Liver (tissue), 9 donors: ENCODE data around the gene HOXA5. TPM values are rescaled to one million over a fixed set of nuclear protein-coding genes. Genes with fewer than 3 reads are reported as not detected.

Source experiments
- DNase-seq: peaks from one replicate; pipeline ENCODE4 v3.0.0-alpha.2; 2017; ENCODE audit warnings: low spot score
- H3K27ac ChIP-seq, 2 donors: one replicate each; pipeline ENCODE4 v1.7.0; 2013; ENCODE audit warnings: inconsistent platforms in 2 of 2, low read length in 2 of 2, control low read depth in 1 of 2, low read depth in 1 of 2, mild to moderate bottlenecking in 1 of 2
- H3K27me3 ChIP-seq, 4 donors: one replicate each; pipeline versions ENCODE4 v1.6.1 to v1.7.0; 2013; ENCODE audit warnings: low read length in 3 of 4, inconsistent platforms in 1 of 4, mild to moderate bottlenecking in 1 of 4, moderate library complexity in 1 of 4; ENCODE audit not compliant: control insufficient read depth in 4 of 4, insufficient read depth in 4 of 4
- H3K36me3 ChIP-seq, 4 donors: one replicate each; pipeline versions ENCODE4 v1.6.1 to v1.7.0; 2013; ENCODE audit warnings: low read length in 3 of 4, mild to moderate bottlenecking in 3 of 4, low read depth in 1 of 4, moderate library complexity in 1 of 4; ENCODE audit not compliant: control insufficient read depth in 4 of 4, insufficient read depth in 3 of 4
- H3K4me1 ChIP-seq, 4 donors: one replicate each; pipeline versions ENCODE4 v1.6.1 to v1.7.0; 2013; ENCODE audit warnings: low read length in 3 of 4, mild to moderate bottlenecking in 3 of 4, moderate library complexity in 1 of 4; ENCODE audit not compliant: control insufficient read depth in 4 of 4, insufficient read depth in 4 of 4
- H3K4me3 ChIP-seq, 3 donors: one replicate each; pipeline versions ENCODE4 v1.6.1 to v1.7.0; 2013; ENCODE audit warnings: low read length in 3 of 3, control low read depth in 1 of 3, low read depth in 1 of 3, mild to moderate bottlenecking in 1 of 3
- H3K9ac ChIP-seq, 2 donors: one replicate each; pipeline ENCODE4 v1.7.0; 2013; ENCODE audit warnings: low read length in 2 of 2, mild to moderate bottlenecking in 2 of 2, moderate library complexity in 2 of 2, control low read depth in 1 of 2, low read depth in 1 of 2
- H3K9me3 ChIP-seq, 4 donors: one replicate each; pipeline versions ENCODE4 v1.6.1 to v1.7.0; 2013; ENCODE audit warnings: low read length in 3 of 4; ENCODE audit not compliant: control insufficient read depth in 4 of 4
- ATF3 ChIP-seq: IDR thresholded peaks from 2 replicates; pipeline ENCODE4 v1.6.1; 2016; ENCODE audit warnings: antibody characterized with exemption
- EGR1 ChIP-seq, 2 donors: IDR thresholded peaks; 2 replicates each; pipeline ENCODE4 v1.6.1; 2016 to 2018; ENCODE audit warnings: antibody characterized with exemption in 2 of 2, low read depth in 2 of 2
- FOXA1 ChIP-seq: IDR thresholded peaks from 2 replicates; pipeline ENCODE4 v1.6.1; 2016; ENCODE audit warnings: antibody characterized with exemption
- GABPA ChIP-seq, 2 donors: IDR thresholded peaks in 1 of 2; conservative IDR thresholded peaks in 1 of 2; 2 replicates each; pipeline ENCODE4 v1.6.1; 2016; ENCODE audit warnings: antibody characterized with exemption in 2 of 2, mild to moderate bottlenecking in 1 of 2, moderate library complexity in 1 of 2
- HNF4G ChIP-seq: IDR thresholded peaks from 2 replicates; pipeline ENCODE4 v1.6.1; 2016; ENCODE audit warnings: antibody characterized with exemption
- JUND ChIP-seq, 2 donors: IDR thresholded peaks; 2 replicates each; pipeline ENCODE4 v1.6.1; 2016; ENCODE audit warnings: antibody characterized with exemption in 2 of 2
- MAX ChIP-seq: IDR thresholded peaks from 2 replicates; pipeline ENCODE4 v1.6.1; 2016; ENCODE audit warnings: antibody characterized with exemption
- NR2F2 ChIP-seq: IDR thresholded peaks from 2 replicates; pipeline ENCODE4 v1.6.1; 2016; ENCODE audit warnings: antibody characterized with exemption
- RAD21 ChIP-seq, 2 donors: IDR thresholded peaks; 2 replicates each; pipeline ENCODE4 v1.6.1; 2016; ENCODE audit warnings: antibody characterized with exemption in 2 of 2, mild to moderate bottlenecking in 2 of 2
- RXRA ChIP-seq, 2 donors: IDR thresholded peaks; 2 replicates each; pipeline ENCODE4 v1.6.1; 2017 to 2018; ENCODE audit warnings: antibody characterized with exemption in 2 of 2, mild to moderate bottlenecking in 1 of 2
- TAF1 ChIP-seq: conservative IDR thresholded peaks from 2 replicates; pipeline ENCODE4 v1.6.1; 2016; ENCODE audit warnings: antibody characterized with exemption, mild to moderate bottlenecking
- YY1 ChIP-seq: IDR thresholded peaks from 2 replicates; pipeline ENCODE4 v1.6.1; 2016; ENCODE audit warnings: antibody characterized with exemption, mild to moderate bottlenecking
- ZBTB33 ChIP-seq: IDR thresholded peaks from 2 replicates; pipeline ENCODE4 v1.6.1; 2016; ENCODE audit warnings: antibody characterized with exemption
- WGBS: extraction: QIAGEN DNeasy Blood & Tissue Kit; methylation state at CpG from one replicate; pipeline ENCODE4 v1.1.7; 2013; 5-methylcytosine and 5-hydroxymethylcytosine counted together
- polyA plus RNA-seq, 2 donors: library from polyadenylated mRNA; stranded (reverse) in 1 of 2; unstranded in 1 of 2; fragments of 200-250 nt in 1 of 2; fragments of >200 nt in 1 of 2; fragmentation: Nextera tagmentation in 1 of 2; extraction: Ambion mirVana in 1 of 2; gene quantifications; one replicate each; pipeline versions ENCODE4 v1.2.1 to v1.2.3, GENCODE V29; 2013 to 2015
- total RNA-seq, 2 donors: library from RNA; depleted of rRNA; stranded (reverse); fragments of >200 nt; gene quantifications; one replicate each; pipeline ENCODE4 v1.2.3, GENCODE V29; 2014
- TF ChIP-seq, protein P1 (sequence below): IDR thresholded peaks from 2 replicates; pipeline ENCODE4 v1.6.1; 2016; ENCODE audit warnings: antibody characterized with exemption, mild to moderate bottlenecking
- TF ChIP-seq, protein P2 (sequence below): fragments of 150-350 bp; IDR thresholded peaks from 2 replicates; pipeline ENCODE4 v1.5.1; 2017; ENCODE audit warnings: improper control_type of control experiment, low read depth, low read length; ENCODE audit not compliant: missing input control
- donor health status: healthy.
- donor health status: healthy.
- donor health status: healthy.
- donor health status: healthy.
- donor health status: healthy.

The HOXA5 gene
- total and polyA plus RNA-seq, 4 donors: 0.40 to 2.1 (median 0.66) TPM

DNA sequence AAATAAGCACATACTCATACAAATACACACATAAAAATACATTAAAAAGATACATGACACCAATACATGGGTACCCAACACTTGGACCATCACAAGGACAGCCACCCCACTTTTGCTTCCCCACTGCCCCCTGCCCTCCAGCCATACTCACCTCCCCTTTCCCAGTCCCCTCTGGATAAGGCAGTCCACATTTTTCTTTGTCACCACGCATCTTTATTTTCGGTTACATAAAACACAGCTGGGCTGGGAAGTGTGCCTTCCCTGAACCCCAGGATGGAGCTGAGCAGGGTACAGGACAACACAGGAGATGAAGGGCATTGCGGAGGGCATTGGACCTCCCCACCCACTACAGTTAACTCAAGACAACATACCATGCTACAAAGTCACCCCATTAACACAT is 10.0 kb upstream of the HOXA5 start:
- H3K4me1 ChIP-seq: peaks cover 11 to 36% (median 20%) of the 10 kb centered on the region in 4 donors
- no peak for DNase-seq
- no peaks in the 10 kb centered on the region for H3K36me3 ChIP-seq
- H3K4me3 ChIP-seq: no peak overlapping the region
- no peak overlapping the region for H3K9ac ChIP-seq
- H3K9me3 ChIP-seq: peaks cover 0 to 5% (median 0%) of the 10 kb centered on the region in 4 donors
- WGBS: 23% methylated on average over 3 of the region's 3 CpGs
- no peak overlapping the region for H3K27ac ChIP-seq
- no peak for TF ChIP-seq RAD21 (IDR thresholded peaks at IDR 0.05)
- TF ChIP-seq, protein P1, sequence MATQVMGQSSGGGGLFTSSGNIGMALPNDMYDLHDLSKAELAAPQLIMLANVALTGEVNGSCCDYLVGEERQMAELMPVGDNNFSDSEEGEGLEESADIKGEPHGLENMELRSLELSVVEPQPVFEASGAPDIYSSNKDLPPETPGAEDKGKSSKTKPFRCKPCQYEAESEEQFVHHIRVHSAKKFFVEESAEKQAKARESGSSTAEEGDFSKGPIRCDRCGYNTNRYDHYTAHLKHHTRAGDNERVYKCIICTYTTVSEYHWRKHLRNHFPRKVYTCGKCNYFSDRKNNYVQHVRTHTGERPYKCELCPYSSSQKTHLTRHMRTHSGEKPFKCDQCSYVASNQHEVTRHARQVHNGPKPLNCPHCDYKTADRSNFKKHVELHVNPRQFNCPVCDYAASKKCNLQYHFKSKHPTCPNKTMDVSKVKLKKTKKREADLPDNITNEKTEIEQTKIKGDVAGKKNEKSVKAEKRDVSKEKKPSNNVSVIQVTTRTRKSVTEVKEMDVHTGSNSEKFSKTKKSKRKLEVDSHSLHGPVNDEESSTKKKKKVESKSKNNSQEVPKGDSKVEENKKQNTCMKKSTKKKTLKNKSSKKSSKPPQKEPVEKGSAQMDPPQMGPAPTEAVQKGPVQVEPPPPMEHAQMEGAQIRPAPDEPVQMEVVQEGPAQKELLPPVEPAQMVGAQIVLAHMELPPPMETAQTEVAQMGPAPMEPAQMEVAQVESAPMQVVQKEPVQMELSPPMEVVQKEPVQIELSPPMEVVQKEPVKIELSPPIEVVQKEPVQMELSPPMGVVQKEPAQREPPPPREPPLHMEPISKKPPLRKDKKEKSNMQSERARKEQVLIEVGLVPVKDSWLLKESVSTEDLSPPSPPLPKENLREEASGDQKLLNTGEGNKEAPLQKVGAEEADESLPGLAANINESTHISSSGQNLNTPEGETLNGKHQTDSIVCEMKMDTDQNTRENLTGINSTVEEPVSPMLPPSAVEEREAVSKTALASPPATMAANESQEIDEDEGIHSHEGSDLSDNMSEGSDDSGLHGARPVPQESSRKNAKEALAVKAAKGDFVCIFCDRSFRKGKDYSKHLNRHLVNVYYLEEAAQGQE: no peak
- H3K27me3 ChIP-seq: peaks cover 15 to 51% (median 38%) of the 10 kb centered on the region in 4 donors

- 13% methylated on average over 22 of the region's 22 CpGs for WGBS
- Histone ChIP-seq H3K27me3 (peaks cover 15 to 56% (median 40%) of the 10 kb centered on the region in 4 donors), H3K27ac (no peak overlapping the region), H3K4me1 (peaks cover 14 to 36% (median 22%) of the 10 kb centered on the region in 4 donors), H3K4me3 (no peak overlapping the region), H3K9me3 (peaks cover 0 to 5% (median 0%) of the 10 kb centered on the region in 4 donors), H3K9ac (no peak overlapping the region), H3K36me3 (no peaks in the 10 kb centered on the region)
- TF ChIP-seq EGR1 (IDR thresholded peaks at IDR 0.05; ENCODE audit: low read depth in 2 of 2): no peak
- no peak for TF ChIP-seq ATF3
- no peak for TF ChIP-seq GABPA (IDR thresholded peaks at IDR 0.05 in 1 of 2, conservative IDR thresholded peaks at IDR 0.05 in 1 of 2)
- TF ChIP-seq, protein P2, sequence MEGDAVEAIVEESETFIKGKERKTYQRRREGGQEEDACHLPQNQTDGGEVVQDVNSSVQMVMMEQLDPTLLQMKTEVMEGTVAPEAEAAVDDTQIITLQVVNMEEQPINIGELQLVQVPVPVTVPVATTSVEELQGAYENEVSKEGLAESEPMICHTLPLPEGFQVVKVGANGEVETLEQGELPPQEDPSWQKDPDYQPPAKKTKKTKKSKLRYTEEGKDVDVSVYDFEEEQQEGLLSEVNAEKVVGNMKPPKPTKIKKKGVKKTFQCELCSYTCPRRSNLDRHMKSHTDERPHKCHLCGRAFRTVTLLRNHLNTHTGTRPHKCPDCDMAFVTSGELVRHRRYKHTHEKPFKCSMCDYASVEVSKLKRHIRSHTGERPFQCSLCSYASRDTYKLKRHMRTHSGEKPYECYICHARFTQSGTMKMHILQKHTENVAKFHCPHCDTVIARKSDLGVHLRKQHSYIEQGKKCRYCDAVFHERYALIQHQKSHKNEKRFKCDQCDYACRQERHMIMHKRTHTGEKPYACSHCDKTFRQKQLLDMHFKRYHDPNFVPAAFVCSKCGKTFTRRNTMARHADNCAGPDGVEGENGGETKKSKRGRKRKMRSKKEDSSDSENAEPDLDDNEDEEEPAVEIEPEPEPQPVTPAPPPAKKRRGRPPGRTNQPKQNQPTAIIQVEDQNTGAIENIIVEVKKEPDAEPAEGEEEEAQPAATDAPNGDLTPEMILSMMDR: no peak
- no peak for TF ChIP-seq RXRA (IDR thresholded peaks at IDR 0.05)
- TF ChIP-seq MAX: no peak
- TF ChIP-seq HNF4G: no peak
- no peak for TF ChIP-seq ZBTB33
- no peak for TF ChIP-seq JUND (IDR thresholded peaks at IDR 0.05)
- no peak for TF ChIP-seq TAF1
- TF ChIP-seq YY1: no peak
- TF ChIP-seq NR2F2: no peak
- TF ChIP-seq FOXA1: no peak
- no peak for DNase-seq
Observed at GRCh38 chr7:27152816-27153442, 9.4 kb upstream of the HOXA5 start.
